ENCODE results near the gene DERA. TPM values are rescaled to one million over a fixed set of nuclear protein-coding genes. Genes with fewer than 3 reads are reported as not detected.

DERA gene
- total RNA-seq, 3 donors from 2014 or later: 28.8 to 51.7 (median 44.2) TPM

DNA sequence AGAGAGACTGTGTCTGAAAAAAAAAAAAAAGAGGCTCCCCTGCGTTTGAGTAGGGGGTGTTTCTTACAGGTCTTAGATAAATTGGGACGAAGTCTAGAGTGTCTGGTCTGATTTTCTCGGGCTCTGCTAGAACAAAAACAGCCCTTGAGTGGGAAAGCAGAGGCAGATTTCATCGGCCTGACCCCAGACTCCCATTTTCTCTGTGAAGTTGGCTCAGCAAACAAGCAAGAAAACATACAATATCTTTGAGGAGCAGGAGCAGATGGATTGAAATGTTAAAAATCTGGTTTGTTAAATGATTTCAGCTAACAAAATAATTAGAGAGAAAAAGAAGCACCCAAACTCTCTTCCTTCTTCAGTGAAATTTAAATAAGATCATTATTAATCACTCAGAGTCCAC lies 44.1 kb downstream of the DERA start:
- no peak for DNase-seq (ENCODE audit: low spot score in 2 of 2)
- no peak for TF ChIP-seq POLR2A (IDR thresholded peaks at IDR 0.05)
- no peaks in the 10 kb centered on the region for H3K27me3 ChIP-seq
- H3K4me3 ChIP-seq: no peak overlapping the region
- H3K27ac ChIP-seq: no peak overlapping the region
- no peaks in the 10 kb centered on the region for H3K9me3 ChIP-seq
- H3K4me1 ChIP-seq: no peaks in the 10 kb centered on the region
- no peaks in the 10 kb centered on the region for H3K36me3 ChIP-seq
- intact Hi-C loops (cut with DNase I; ENCODE audit: low total_unique reads): no loop called here

GRCh38 chr12:15956010-15956409 lies 44.9 kb downstream of the DERA start:
- no peaks in the 10 kb centered on the region for H3K27me3 ChIP-seq
- H3K4me3 ChIP-seq: no peak overlapping the region
- H3K4me1 ChIP-seq: no peaks in the 10 kb centered on the region
- H3K36me3 ChIP-seq: no peaks in the 10 kb centered on the region
- no peaks in the 10 kb centered on the region for H3K9me3 ChIP-seq
- intact Hi-C loops (cut with DNase I; ENCODE audit: low total_unique reads): no loop called here
- DNase-seq (ENCODE audit: low spot score in 2 of 2): no peak
- TF ChIP-seq, protein P1, sequence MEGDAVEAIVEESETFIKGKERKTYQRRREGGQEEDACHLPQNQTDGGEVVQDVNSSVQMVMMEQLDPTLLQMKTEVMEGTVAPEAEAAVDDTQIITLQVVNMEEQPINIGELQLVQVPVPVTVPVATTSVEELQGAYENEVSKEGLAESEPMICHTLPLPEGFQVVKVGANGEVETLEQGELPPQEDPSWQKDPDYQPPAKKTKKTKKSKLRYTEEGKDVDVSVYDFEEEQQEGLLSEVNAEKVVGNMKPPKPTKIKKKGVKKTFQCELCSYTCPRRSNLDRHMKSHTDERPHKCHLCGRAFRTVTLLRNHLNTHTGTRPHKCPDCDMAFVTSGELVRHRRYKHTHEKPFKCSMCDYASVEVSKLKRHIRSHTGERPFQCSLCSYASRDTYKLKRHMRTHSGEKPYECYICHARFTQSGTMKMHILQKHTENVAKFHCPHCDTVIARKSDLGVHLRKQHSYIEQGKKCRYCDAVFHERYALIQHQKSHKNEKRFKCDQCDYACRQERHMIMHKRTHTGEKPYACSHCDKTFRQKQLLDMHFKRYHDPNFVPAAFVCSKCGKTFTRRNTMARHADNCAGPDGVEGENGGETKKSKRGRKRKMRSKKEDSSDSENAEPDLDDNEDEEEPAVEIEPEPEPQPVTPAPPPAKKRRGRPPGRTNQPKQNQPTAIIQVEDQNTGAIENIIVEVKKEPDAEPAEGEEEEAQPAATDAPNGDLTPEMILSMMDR (IDR thresholded peaks at IDR 0.05): no peak
- TF ChIP-seq POLR2A (IDR thresholded peaks at IDR 0.05): no peak
- no peak for TF ChIP-seq POLR2AphosphoS5 (IDR thresholded peaks at IDR 0.05)
- no peak overlapping the region for H3K27ac ChIP-seq

- TF ChIP-seq, protein P1 (IDR thresholded peaks at IDR 0.05): no peak
- TF ChIP-seq POLR2A (IDR thresholded peaks at IDR 0.05) (no peak), POLR2AphosphoS5 (IDR thresholded peaks at IDR 0.05) (no peak)
- DNase-seq (ENCODE audit: low spot score in 2 of 2): no peak
- H3K4me1 ChIP-seq: no peaks in the 10 kb centered on the region
- no peaks in the 10 kb centered on the region for H3K36me3 ChIP-seq
- intact Hi-C loops (cut with DNase I; ENCODE audit: low total_unique reads): no loop called here
- no peak overlapping the region for H3K4me3 ChIP-seq
- H3K9me3 ChIP-seq: no peaks in the 10 kb centered on the region
- H3K27ac ChIP-seq: no peak overlapping the region
- H3K27me3 ChIP-seq: no peaks in the 10 kb centered on the region
Observed at GRCh38 chr12:15956413-15957185, 45.5 kb downstream of the DERA start.

DNA sequence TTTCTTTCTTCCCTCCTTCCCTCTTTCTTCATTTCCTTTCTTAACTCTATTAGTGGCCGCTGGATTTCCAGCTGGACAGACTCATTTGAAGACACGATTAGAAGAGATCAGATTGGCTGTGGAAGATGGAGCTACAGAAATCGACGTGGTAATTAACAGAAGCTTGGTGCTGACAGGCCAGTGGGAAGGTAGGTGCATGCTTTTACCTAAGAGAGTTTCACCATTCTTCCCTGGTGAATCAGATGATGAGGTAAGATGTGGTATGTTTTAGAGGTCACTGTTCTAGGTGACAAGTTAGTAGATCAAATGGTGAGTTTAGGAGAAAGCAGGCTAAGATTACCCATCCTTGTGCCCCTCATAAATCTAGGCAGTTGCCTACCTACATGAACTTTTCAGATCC lies 51.6 kb downstream of the DERA start:
- peaks cover 5% of the 10 kb centered on the region for H3K36me3 ChIP-seq
- TF ChIP-seq POLR2A (IDR thresholded peaks at IDR 0.05): no peak
- TF ChIP-seq, protein P1 (IDR thresholded peaks at IDR 0.05): no peak
- TF ChIP-seq POLR2AphosphoS5 (IDR thresholded peaks at IDR 0.05): no peak
- no peaks in the 10 kb centered on the region for H3K4me1 ChIP-seq
- intact Hi-C loops (cut with DNase I; ENCODE audit: low total_unique reads): no loop called here
- H3K27ac ChIP-seq: no peak overlapping the region
- H3K27me3 ChIP-seq: no peaks in the 10 kb centered on the region
- no peaks in the 10 kb centered on the region for H3K9me3 ChIP-seq
- no peak for DNase-seq (ENCODE audit: low spot score in 2 of 2)
- no peak overlapping the region for H3K4me3 ChIP-seq

GRCh38 chr12:15963271-15963670 lies 52.1 kb downstream of the DERA start:
- no peak for TF ChIP-seq POLR2AphosphoS5 (IDR thresholded peaks at IDR 0.05)
- TF ChIP-seq POLR2A (IDR thresholded peaks at IDR 0.05): no peak
- TF ChIP-seq, protein P1 (IDR thresholded peaks at IDR 0.05): no peak
- Histone ChIP-seq H3K36me3 (peaks cover 5% of the 10 kb centered on the region), H3K4me1 (no peaks in the 10 kb centered on the region), H3K4me3 (no peak overlapping the region), H3K9me3 (no peaks in the 10 kb centered on the region), H3K27me3 (no peaks in the 10 kb centered on the region), H3K27ac (no peak overlapping the region)
- no peak for DNase-seq (ENCODE audit: low spot score in 2 of 2)
- intact Hi-C loops (cut with DNase I; ENCODE audit: low total_unique reads): no loop called here

Data from breast epithelium (tissue), 4 donors.